ENCODE data around the gene CSNK1G3.

DNA sequence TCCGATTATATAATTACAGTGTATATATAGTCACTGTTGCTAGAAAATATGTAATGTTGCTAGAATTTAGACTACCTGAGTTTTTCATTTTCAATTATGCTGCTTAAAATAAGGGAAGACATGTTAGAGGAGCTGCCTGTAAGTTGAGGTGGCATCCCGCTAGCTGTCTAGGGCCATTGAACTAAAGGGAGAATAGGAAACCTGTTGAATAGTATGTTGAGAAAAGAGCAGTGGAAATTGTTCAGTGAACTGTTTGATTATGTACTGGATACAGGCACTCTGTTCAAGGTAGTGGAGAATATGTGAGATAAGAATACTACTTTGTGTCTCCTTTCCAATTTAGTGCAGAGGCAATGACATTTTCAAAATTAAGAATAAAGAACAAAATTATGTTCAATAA lies 89.6 kb downstream of the CSNK1G3 start:
- TF ChIP-seq, protein P1, sequence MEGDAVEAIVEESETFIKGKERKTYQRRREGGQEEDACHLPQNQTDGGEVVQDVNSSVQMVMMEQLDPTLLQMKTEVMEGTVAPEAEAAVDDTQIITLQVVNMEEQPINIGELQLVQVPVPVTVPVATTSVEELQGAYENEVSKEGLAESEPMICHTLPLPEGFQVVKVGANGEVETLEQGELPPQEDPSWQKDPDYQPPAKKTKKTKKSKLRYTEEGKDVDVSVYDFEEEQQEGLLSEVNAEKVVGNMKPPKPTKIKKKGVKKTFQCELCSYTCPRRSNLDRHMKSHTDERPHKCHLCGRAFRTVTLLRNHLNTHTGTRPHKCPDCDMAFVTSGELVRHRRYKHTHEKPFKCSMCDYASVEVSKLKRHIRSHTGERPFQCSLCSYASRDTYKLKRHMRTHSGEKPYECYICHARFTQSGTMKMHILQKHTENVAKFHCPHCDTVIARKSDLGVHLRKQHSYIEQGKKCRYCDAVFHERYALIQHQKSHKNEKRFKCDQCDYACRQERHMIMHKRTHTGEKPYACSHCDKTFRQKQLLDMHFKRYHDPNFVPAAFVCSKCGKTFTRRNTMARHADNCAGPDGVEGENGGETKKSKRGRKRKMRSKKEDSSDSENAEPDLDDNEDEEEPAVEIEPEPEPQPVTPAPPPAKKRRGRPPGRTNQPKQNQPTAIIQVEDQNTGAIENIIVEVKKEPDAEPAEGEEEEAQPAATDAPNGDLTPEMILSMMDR (conservative IDR thresholded peaks at IDR 0.05) = no peak
- TF ChIP-seq ZFX (IDR thresholded peaks at IDR 0.05) = no peak

All from C4-2B (cell line).